Activated CD8-positive, alpha-beta memory T cell treated with anti-CD3 and anti-CD28 coated beads, Interleukin-2, amount 50 U/mL, for 48 hours (primary cell): ENCODE data around the gene SGK1.
"Not testable (repeated sequence)": the region's sequence is repeated elsewhere in the genome, so short reads cannot be mapped to it uniquely, and the experiment has no call there.

Experiments
- DNase-seq: peaks from one replicate; pipeline ENCODE4 v3.0.0-alpha.2; 2020

SGK1 gene

GRCh38 chr6:134299236-134299635, 18.7 kb downstream of the SGK1 start:
- no peak for DNase-seq

DNA sequence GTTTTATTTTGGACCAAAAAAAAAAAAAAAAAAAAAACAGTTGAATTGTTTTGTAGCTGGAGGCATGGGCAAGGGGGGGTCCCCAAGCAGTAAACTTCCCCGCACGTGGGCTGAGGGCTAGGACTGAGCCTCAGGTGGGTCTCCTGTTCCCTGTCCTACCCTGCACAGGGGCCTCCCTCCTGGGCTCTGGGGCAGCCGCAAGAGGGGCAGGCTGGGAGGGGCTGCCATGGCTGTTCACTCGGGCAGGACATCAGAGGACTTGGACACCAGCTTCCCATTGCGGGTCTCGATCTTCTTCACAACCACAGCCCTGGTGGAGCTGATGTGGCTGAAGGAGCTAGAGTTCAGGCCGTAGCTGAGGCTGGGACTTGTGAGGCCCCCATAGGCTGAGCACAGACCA, 21.1 kb downstream of the SGK1 start:
- DNase-seq = no peak

- DNase-seq = no peak
Observed at GRCh38 chr6:134295953-134296553, 21.9 kb downstream of the SGK1 start.

- DNase-seq = no peak
Observed at GRCh38 chr6:134293659-134294161, 24.2 kb downstream of the SGK1 start.

- DNase-seq = no peak
Observed at GRCh38 chr6:134291156-134291555, 26.8 kb downstream of the SGK1 start.

GRCh38 chr6:134289204-134289575, 28.7 kb downstream of the SGK1 start:
- DNase-seq = no peak

GRCh38 chr6:134288538-134289203, 29.2 kb downstream of the SGK1 start:
- DNase-seq = no peak

- no peak for DNase-seq
Observed at GRCh38 chr6:134287859-134288537, 29.9 kb downstream of the SGK1 start.

GRCh38 chr6:134282816-134283215, 35.1 kb downstream of the SGK1 start:
- DNase-seq = no peak

DNA sequence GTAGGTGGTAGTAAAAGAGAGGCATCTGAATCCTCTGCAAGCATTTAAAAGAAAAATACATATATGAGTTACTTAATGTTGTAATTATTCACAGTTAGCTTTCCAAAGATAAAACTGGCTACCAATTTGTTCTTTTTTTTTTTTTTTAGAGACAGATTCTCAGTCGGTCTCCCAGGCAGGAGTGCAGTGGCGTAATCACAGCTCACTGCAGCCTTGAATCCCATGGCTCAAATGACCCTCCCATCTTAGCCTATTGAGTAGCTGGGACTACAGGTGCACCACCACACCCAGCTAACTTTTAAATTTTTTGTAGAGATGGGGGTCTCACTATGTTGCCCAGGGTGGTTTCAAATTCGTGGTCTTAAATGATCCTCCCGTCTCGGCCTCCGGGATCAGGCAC, 36.5 kb downstream of the SGK1 start:
- DNase-seq = no peak

- no peak for DNase-seq
Observed at GRCh38 chr6:134278000-134278399, 39.9 kb downstream of the SGK1 start.

- not testable (repeated sequence) for DNase-seq
Observed at GRCh38 chr6:134276891-134277377, 41.0 kb downstream of the SGK1 start.

DNA sequence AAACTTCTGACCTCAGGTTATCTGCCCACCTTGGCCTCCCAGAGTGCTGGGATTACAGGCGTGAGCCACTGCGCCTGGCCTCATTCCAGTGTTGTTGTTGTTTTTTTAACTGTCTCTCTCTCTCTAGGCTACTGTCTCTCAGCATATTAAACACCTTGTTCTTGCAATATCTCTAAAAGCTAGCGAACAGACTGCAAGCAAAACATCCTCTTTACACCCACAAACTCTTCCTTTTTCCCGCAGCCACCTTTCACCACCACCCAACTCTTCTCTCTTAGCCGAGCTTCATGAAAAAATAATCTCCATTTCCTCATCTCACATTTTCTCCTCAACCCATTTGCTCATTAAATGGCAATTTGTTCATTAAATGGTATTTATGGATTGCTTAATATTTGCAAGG, 45.5 kb downstream of the SGK1 start:
- no peak for DNase-seq

- DNase-seq = no peak
Observed at GRCh38 chr6:134267917-134268361, 50.0 kb downstream of the SGK1 start.

DNA sequence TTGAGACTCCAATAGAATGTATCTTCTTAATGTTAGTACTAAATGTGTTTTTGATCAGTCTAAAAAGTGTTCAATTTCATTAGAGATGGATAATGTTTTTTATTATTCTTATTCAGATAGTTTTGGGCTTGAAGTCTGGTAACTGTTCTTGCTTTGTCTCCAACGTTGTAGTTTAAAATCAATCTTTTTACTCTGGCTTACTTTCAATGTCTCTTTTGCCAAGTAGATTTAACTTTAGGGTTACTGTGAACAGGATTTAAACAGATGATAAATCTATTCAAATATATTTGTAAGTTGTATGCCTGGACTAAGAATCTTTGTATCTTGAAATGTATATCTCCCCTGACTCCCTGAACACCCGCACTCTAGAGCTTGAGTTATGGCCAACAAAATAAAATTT, 51.1 kb downstream of the SGK1 start:
- DNase-seq = no peak

- DNase-seq = no peak
Observed at GRCh38 chr6:134261766-134262165, 56.1 kb downstream of the SGK1 start.

GRCh38 chr6:134258849-134259306, 59.0 kb downstream of the SGK1 start:
- DNase-seq = no peak

DNA sequence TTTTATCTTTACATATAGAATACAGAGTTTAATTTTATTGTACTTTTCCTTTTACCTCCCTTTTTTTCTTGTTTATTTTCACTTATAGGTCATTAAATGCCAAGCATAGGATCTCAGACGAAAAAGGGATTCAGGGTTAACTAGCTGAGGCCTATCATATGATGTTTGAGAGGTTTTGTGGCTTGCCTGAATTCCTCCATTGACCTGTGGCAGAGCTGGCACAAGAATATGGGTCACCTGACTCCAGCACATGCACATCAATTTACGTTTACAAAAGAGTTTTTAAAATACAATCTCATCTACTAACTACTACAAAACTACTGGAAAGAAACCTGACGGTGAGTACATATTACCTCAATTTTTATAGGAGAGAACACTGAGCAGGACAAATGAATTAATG, 60.4 kb downstream of the SGK1 start:
- no peak for DNase-seq

DNA sequence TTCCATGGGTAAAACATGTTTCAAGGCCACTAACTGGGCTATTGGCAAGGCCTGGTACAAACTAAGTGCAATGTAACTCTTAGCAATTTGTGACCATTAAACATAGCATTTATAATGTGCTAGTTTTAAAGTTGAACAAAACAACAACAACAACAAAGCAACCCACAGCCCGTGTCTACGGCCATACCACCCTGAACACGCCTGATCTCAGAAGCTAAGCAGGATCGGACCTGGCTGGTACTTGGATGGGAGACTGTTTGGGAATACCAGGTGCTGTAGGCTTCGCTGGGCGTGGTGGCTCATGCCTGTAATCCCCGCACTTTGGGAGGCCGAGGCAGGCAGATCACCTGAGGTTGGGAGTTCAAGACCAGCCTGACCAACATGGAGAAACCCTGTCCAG, 61.0 kb downstream of the SGK1 start:
- no peak for DNase-seq

GRCh38 chr6:134255280-134255679, 62.6 kb downstream of the SGK1 start:
- not testable (repeated sequence) for DNase-seq

- no peak for DNase-seq
Observed at GRCh38 chr6:134254118-134254517, 63.8 kb downstream of the SGK1 start.

GRCh38 chr6:134253681-134254080, 64.2 kb downstream of the SGK1 start:
- no peak for DNase-seq

GRCh38 chr6:134251320-134251719, 66.6 kb downstream of the SGK1 start:
- DNase-seq = no peak

DNA sequence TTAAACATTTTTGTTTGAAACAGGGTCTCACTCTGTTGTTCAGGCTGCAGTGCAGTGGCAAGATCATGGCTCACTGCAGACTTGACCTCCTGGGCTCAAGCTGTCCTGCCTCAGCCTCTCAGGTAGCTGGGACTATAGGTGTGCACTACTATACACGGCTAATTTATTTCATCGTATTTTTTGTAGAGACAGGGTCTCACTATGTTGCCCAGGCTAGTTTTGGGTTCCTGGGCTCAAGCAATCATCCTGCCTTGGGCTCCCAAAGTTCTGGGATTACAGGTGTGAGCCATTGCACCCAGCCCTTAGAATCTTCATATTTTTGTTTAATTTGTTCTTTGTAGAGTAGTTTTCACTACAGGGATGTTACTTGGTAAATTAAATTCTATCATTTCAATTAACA, 67.1 kb downstream of the SGK1 start:
- no peak for DNase-seq
